ENCODE results near the gene MEGF6. TPM values are rescaled to one million over a fixed set of nuclear protein-coding genes. Genes with fewer than 3 reads are reported as not detected.

The MEGF6 gene
- total and polyA plus RNA-seq, 2 of the 8 experiments (the other 6 are each of a cell fraction or from before 2014, with no cell fraction given), result 4.1 to 14.8 TPM

DNA sequence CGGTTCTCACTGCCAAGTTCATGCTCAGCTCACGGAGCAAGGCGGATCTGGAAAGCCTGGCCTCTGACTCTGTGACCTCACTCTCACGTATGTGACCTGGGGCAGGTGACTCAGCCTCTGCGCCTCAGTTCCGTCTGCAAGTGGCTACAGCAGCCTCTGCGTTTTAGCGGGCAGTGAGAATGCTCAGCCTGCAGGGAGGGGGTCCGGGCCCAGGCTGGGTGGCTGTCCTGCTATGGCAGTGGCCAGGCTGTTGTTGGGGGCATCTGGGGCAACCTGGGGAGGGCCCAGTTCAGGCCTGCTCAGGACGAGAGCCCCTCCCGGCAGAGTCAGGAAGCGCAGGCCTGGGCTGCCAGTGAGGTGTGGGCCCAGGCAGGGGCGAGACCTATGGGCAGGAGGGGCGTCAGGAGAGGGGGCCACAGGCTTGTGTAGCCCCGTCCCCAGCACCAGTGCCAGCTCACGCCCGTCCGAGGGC, 128.9 kb downstream of the MEGF6 start:
- H3K79me2 ChIP-seq (ENCODE audit: control insufficient read depth in 1 of 2, insufficient read depth in 2 of 2, low read length in 2 of 2), result no peaks in the 10 kb centered on the region

More for the DNA sequence above, 128.9 kb downstream of the MEGF6 start:
- Histone ChIP-seq H3K23ac (ENCODE audit: insufficient read length) (no peak overlapping the region), H3K18ac (ENCODE audit: extremely low read depth, low read length) (no peak overlapping the region), H3K36me3 (ENCODE audit: control insufficient read depth in 2 of 4, insufficient read depth in 4 of 4, low read length in 3 of 4) (peaks cover 0 to 7% (median 3%) of the 10 kb centered on the region in 4 experiments; a peak in 3 of 8 replicates), H2BK5ac (ENCODE audit: low read depth, low read length) (no peak overlapping the region), H3K9me3 (ENCODE audit: insufficient read depth in 2 of 2, low read depth in 1 of 2, low read length in 1 of 2) (peaks cover 2 to 10% of the 10 kb centered on the region in 2 experiments; a peak in 2 of 4 replicates), H3K27ac (ENCODE audit: low read depth, low read length) (no peak overlapping the region), H2AK5ac (ENCODE audit: low read depth, low read length) (no peak overlapping the region), H2BK12ac (ENCODE audit: low read depth, low read length) (no peak overlapping the region), H3K4ac (replicated peaks; ENCODE audit: insufficient read length, low read depth, low read length) (peak overlapping the region; percentile 78), H3K4me1 (replicated peaks in 1 of 4; ENCODE audit: control insufficient read depth in 3 of 4, insufficient read depth in 4 of 4, low read length in 3 of 4) (no peaks in the 10 kb centered on the region), H4K5ac (ENCODE audit: insufficient read length, low read depth, low read length) (no peak overlapping the region), H3K23me2 (ENCODE audit: low read depth, low read length) (no peaks in the 10 kb centered on the region), H2BK120ac (replicated peaks; ENCODE audit: low read depth, low read length) (no peak overlapping the region), H4K91ac (replicated peaks; ENCODE audit: insufficient read length, low read length) (peak overlapping the region; percentile 6), H2BK15ac (ENCODE audit: low read length) (no peak overlapping the region), H3K27me3 (replicated peaks in 1 of 4; ENCODE audit: control insufficient read depth in 3 of 4, extremely low read depth in 1 of 4, insufficient read depth in 3 of 4, low read length in 3 of 4) (no peaks in the 10 kb centered on the region), H4K8ac (ENCODE audit: extremely low read depth, insufficient read depth, low read length) (no peak overlapping the region; the same call in 1 of the 2 replicates), H3K14ac (ENCODE audit: insufficient read length) (no peak overlapping the region), H3K4me3 (ENCODE audit: extremely low read depth in 1 of 4, insufficient read depth in 2 of 4, low read depth in 3 of 4, low read length in 4 of 4) (no peak overlapping the region), H2BK20ac (ENCODE audit: low read length) (no peak overlapping the region), H3K56ac (replicated peaks; ENCODE audit: insufficient read length, low read depth, low read length) (no peak overlapping the region), H3K4me2 (ENCODE audit: insufficient read depth in 1 of 2, low read depth in 2 of 2, low read length in 2 of 2) (no peak overlapping the region), H3K9ac (replicated peaks in 1 of 4; ENCODE audit: extremely low read depth in 1 of 4, low read depth in 3 of 4, low read length in 3 of 4) (no peak overlapping the region), H4K20me1 (replicated peaks in 1 of 2; ENCODE audit: control insufficient read depth in 1 of 2, insufficient read depth in 2 of 2, low read length in 2 of 2) (peaks cover 2 to 3% of the 10 kb centered on the region in 2 experiments), H3K79me1 (ENCODE audit: low read depth, low read length) (no peaks in the 10 kb centered on the region), H2AFZ (ENCODE audit: low read length) (no peak overlapping the region)
- FAIRE-seq, result no peak
- no peak for DNase-seq (ENCODE audit: low read depth in 1 of 2, low spot score in 2 of 2)
- POLR2A ChIA-PET (ENCODE audit: partially characterized antibody), result interaction anchor here (0.9 to 3.0 kb wide), 5 partner anchors 8 to 28 kb away, joined by 3 to 18 read pairs (median 5); partner anchors contain the start of gene ARHGEF16
- WGBS, 2 experiments (ENCODE audit: extremely low coverage in 1 of 2, insufficient coverage in 1 of 2, insufficient read length in 1 of 2, insufficient replicate concordance in 2 of 2, low coverage in 1 of 2, low lambda C conversion rate in 2 of 2, missing lambda C conversion rate in 1 of 2), result 72% methylated on average over 13 of the region's 18 CpGs; no CpG with 5 or more reads in 1 of the 2 experiments
- CTCF ChIA-PET (ENCODE audit: partially characterized antibody), result interaction anchor here (0.9 to 4.2 kb wide), 14 partner anchors 8 to 138 kb away, joined by 3 to 41 read pairs (median 4); no protein-coding TSS in a partner anchor
- TF ChIP-seq FOSL1 (IDR thresholded peaks at IDR 0.05; ENCODE audit: insufficient read depth, low read depth, low read length), result no peak
- no peak for TF ChIP-seq HDAC2 (IDR thresholded peaks at IDR 0.05; ENCODE audit: borderline replicate concordance in 1 of 2, low read depth in 2 of 2, low read length in 2 of 2)
- peak in 1 of 2 experiments; percentile 27; a peak in 1 of 3 replicates for TF ChIP-seq POLR2A (IDR thresholded peaks at IDR 0.05; ENCODE audit: control extremely low read depth in 1 of 2, low read depth in 2 of 2, low read length in 2 of 2)
- TF ChIP-seq NRF1 (IDR thresholded peaks at IDR 0.05; ENCODE audit: low read depth, low read length), result no peak
- TF ChIP-seq, protein P1, sequence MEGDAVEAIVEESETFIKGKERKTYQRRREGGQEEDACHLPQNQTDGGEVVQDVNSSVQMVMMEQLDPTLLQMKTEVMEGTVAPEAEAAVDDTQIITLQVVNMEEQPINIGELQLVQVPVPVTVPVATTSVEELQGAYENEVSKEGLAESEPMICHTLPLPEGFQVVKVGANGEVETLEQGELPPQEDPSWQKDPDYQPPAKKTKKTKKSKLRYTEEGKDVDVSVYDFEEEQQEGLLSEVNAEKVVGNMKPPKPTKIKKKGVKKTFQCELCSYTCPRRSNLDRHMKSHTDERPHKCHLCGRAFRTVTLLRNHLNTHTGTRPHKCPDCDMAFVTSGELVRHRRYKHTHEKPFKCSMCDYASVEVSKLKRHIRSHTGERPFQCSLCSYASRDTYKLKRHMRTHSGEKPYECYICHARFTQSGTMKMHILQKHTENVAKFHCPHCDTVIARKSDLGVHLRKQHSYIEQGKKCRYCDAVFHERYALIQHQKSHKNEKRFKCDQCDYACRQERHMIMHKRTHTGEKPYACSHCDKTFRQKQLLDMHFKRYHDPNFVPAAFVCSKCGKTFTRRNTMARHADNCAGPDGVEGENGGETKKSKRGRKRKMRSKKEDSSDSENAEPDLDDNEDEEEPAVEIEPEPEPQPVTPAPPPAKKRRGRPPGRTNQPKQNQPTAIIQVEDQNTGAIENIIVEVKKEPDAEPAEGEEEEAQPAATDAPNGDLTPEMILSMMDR (IDR thresholded peaks at IDR 0.05; ENCODE audit: control extremely low read depth in 1 of 3, insufficient read depth in 1 of 3, low read depth in 1 of 3, low read length in 3 of 3), result peak in 2 of 3 experiments; percentile 23 to 33; a peak in 3 of 4 replicates

Data from H1 (cell line).